OCI-LY7 (cell line): ENCODE results near the gene MRPS9.

Experiments
- EZH2phosphoT487 ChIP-seq: fragments of 200-600 bp; sonication (generic); IDR thresholded peaks from 2 replicates; pipeline ENCODE4 v1.6.1; 2018; ENCODE audit warnings: low read depth, borderline replicate concordance, mild to moderate bottlenecking, mixed run types, antibody characterized with exemption, low read length, moderate library complexity, mixed read lengths
- TF ChIP-seq, protein P1 (sequence below): fragments of 200-600 bp; sonication (generic); conservative IDR thresholded peaks from 2 replicates; pipeline ENCODE4 v1.5.1; 2014; ENCODE audit warnings: mild to moderate bottlenecking, antibody characterized with exemption, low read length, moderate library complexity, mixed read lengths

GRCh38 chr2:105071379-105071778, 33.5 kb downstream of the MRPS9 start:
- TF ChIP-seq, protein P1, sequence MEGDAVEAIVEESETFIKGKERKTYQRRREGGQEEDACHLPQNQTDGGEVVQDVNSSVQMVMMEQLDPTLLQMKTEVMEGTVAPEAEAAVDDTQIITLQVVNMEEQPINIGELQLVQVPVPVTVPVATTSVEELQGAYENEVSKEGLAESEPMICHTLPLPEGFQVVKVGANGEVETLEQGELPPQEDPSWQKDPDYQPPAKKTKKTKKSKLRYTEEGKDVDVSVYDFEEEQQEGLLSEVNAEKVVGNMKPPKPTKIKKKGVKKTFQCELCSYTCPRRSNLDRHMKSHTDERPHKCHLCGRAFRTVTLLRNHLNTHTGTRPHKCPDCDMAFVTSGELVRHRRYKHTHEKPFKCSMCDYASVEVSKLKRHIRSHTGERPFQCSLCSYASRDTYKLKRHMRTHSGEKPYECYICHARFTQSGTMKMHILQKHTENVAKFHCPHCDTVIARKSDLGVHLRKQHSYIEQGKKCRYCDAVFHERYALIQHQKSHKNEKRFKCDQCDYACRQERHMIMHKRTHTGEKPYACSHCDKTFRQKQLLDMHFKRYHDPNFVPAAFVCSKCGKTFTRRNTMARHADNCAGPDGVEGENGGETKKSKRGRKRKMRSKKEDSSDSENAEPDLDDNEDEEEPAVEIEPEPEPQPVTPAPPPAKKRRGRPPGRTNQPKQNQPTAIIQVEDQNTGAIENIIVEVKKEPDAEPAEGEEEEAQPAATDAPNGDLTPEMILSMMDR: no peak
- no peak for TF ChIP-seq EZH2phosphoT487
